Cardiac fibroblast (primary cell): ENCODE results near the gene SMOC2.

Source experiments
- DNase-seq, 2 donors: peaks; one replicate each; pipeline versions ENCODE4 v3.0.0 to v3.0.0-alpha.2; 2010; ENCODE audit warnings: low read depth in 2 of 2
- H3K4me3 ChIP-seq, 2 donors: replicated peaks in 1 of 2; 1 replicate in 1 of 2; 2 replicates in 1 of 2; pipeline ENCODE4 v1.5.1; 2011; ENCODE audit warnings: low read depth in 2 of 2, low read length in 2 of 2, mild to moderate bottlenecking in 2 of 2, moderate library complexity in 1 of 2
- TF ChIP-seq, protein P1 (sequence below): IDR thresholded peaks from one replicate; pipeline ENCODE4 v1.5.1; 2011; ENCODE audit warnings: low read depth, mild to moderate bottlenecking, low read length, inconsistent platforms

SMOC2 gene

GRCh38 chr6:168400037-168400436 lies 40.9 kb upstream of the SMOC2 start:
- no peak overlapping the region for H3K4me3 ChIP-seq
- DNase-seq = no peak
- TF ChIP-seq, protein P1, sequence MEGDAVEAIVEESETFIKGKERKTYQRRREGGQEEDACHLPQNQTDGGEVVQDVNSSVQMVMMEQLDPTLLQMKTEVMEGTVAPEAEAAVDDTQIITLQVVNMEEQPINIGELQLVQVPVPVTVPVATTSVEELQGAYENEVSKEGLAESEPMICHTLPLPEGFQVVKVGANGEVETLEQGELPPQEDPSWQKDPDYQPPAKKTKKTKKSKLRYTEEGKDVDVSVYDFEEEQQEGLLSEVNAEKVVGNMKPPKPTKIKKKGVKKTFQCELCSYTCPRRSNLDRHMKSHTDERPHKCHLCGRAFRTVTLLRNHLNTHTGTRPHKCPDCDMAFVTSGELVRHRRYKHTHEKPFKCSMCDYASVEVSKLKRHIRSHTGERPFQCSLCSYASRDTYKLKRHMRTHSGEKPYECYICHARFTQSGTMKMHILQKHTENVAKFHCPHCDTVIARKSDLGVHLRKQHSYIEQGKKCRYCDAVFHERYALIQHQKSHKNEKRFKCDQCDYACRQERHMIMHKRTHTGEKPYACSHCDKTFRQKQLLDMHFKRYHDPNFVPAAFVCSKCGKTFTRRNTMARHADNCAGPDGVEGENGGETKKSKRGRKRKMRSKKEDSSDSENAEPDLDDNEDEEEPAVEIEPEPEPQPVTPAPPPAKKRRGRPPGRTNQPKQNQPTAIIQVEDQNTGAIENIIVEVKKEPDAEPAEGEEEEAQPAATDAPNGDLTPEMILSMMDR = no peak

DNA sequence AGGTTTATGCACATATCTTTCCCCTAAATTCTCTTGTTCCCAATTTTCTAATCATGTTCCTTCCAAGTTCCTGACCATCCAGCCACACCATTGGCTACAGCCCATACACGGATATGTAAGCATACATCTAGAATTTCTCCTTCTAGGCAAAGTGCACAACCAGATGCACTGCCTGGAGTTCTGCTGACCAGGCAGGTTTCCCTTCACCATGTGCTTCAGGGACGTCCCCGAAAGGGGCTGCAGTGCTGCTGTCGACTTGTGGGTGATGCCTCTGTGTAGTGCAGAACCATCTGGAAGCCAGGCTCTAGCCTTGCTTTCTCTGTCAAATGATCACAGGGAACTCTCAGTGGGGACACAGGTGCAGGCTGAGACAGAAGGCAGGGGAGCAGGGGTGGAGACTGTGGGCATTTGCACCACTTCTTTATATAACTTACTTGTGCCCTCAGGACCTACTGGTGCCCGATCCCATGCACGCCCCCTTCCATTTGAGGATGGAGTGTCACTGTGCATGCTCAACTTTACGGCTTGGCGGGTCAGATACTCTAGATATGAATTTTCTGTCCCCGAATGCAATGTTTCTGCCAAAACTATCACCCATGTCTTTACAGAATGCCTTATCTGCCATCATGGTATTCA lies 37.5 kb upstream of the SMOC2 start:
- H3K4me3 ChIP-seq = no peak overlapping the region
- TF ChIP-seq, protein P1 = no peak
- no peak for DNase-seq

DNA sequence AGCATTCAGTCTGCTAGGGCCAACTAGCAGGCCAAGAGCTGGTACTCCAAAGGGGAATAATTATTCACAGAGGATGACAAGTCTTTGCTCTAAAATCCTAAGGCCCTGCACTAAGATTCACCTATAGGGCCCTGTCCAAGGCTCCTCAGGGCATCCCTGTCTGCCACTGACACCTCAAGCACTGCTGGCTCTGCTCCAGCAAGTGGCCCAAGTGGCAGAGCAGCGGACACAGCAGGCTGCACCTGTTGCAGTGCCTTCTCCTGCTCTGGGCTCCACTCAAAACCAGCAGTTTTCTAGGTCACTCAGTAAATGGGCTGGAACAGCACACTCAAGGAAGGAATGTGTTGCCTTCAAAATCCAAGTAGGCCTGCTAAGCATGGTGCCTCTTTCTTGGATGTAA lies 36.4 kb upstream of the SMOC2 start:
- H3K4me3 ChIP-seq = no peak overlapping the region
- TF ChIP-seq, protein P1 = no peak
- no peak for DNase-seq

- H3K4me3 ChIP-seq = no peak overlapping the region
- TF ChIP-seq, protein P1 = no peak
- DNase-seq = no peak
These were observed 33.1 kb upstream of the SMOC2 start for GRCh38 chr6:168407842-168408241.

DNA sequence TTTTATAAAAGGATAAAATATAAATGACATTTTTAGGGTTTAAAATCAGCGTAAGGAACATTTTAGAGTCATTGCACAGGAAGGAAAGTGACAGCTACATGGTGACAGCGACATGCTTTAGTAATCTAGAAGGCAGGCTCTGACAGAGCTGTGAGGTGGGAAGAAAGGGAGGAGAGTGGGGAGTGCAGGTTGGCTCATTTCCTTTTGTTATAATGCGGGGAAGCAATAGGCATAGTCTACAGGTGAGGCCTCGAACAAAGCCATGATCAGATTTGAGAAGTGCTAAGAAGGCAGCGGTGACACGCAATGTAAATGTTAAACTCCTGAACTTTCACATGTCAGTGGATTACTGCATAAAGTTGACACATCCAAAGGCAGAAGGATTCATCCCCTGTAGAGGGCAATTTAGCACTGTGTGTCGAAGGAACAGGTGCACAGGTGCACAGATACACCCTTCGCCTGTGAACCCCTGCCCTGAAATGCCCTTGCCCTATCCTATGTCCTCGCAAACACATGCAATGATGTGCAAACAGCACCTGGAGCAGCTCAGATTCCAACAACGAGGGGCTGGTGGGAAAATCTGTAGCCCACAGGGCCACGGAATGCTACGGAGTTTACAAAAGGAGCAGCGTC lies 32.4 kb upstream of the SMOC2 start:
- no peak for DNase-seq

DNA sequence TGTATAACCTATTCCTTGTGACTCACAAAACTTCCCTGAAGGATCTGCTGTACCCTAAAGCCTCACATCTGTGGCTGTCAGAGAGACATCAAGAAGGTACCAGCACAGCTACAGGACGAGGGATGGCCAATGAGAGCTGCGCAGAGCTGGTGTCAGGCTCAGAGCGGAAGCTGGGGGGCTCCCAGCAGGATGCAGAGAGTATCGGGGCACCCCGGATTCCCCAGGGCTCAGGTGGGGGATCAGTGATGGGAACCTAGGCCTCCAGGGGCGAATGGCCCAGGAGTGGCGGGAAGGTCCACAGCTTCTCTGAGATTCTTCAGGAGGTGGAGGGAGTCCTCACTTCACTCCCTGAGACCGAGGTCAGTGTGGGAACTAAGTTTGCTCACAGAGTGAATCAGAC lies 30.9 kb upstream of the SMOC2 start:
- TF ChIP-seq, protein P1 = no peak
- no peak overlapping the region for H3K4me3 ChIP-seq
- no peak for DNase-seq

More for the DNA sequence above, 32.4 kb upstream of the SMOC2 start:
- TF ChIP-seq, protein P1 = no peak
- H3K4me3 ChIP-seq = no peak overlapping the region
